Choroid plexus epithelial cell (primary cell): Measurements from ENCODE around the gene RAB36.

Experiments used
- DNase-seq: peaks from one replicate; pipeline ENCODE4 v3.0.0-alpha.2; 2010; ENCODE audit warnings: low read depth
- H3K4me3 ChIP-seq: 2 replicates; pipeline ENCODE4 v1.5.1; 2011; ENCODE audit warnings: low read depth, mild to moderate bottlenecking, control low read depth, low read length, moderate library complexity
- TF ChIP-seq, protein P1 (sequence below): conservative IDR thresholded peaks from 2 replicates; pipeline ENCODE4 v1.5.1; 2011; ENCODE audit warnings: low read depth, mild to moderate bottlenecking, control low read depth, inconsistent platforms, low read length, moderate library complexity

The RAB36 gene

DNA sequence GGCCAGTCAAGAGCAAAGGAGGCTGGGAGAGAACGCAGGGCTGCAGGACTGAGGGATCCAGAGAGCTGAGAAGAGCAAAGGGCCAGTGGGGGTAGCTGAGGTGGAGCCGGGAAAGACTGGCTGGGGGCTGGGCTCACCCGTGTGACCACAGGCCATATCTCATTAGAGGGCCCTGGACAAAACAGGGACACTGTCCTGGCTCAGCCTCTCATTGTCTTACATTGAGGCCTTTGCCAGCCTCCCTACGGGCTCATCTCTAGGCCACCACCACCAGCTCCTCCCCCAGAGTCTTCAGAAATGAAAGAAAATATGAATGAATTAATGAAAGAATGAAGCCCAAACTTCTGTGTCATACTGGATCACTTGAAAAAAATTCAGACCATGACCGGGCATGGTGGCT lies 9.2 kb downstream of the RAB36 start:
- H3K4me3 ChIP-seq, result no peak overlapping the region
- TF ChIP-seq, protein P1, sequence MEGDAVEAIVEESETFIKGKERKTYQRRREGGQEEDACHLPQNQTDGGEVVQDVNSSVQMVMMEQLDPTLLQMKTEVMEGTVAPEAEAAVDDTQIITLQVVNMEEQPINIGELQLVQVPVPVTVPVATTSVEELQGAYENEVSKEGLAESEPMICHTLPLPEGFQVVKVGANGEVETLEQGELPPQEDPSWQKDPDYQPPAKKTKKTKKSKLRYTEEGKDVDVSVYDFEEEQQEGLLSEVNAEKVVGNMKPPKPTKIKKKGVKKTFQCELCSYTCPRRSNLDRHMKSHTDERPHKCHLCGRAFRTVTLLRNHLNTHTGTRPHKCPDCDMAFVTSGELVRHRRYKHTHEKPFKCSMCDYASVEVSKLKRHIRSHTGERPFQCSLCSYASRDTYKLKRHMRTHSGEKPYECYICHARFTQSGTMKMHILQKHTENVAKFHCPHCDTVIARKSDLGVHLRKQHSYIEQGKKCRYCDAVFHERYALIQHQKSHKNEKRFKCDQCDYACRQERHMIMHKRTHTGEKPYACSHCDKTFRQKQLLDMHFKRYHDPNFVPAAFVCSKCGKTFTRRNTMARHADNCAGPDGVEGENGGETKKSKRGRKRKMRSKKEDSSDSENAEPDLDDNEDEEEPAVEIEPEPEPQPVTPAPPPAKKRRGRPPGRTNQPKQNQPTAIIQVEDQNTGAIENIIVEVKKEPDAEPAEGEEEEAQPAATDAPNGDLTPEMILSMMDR, result no peak
- DNase-seq, result no peak

DNA sequence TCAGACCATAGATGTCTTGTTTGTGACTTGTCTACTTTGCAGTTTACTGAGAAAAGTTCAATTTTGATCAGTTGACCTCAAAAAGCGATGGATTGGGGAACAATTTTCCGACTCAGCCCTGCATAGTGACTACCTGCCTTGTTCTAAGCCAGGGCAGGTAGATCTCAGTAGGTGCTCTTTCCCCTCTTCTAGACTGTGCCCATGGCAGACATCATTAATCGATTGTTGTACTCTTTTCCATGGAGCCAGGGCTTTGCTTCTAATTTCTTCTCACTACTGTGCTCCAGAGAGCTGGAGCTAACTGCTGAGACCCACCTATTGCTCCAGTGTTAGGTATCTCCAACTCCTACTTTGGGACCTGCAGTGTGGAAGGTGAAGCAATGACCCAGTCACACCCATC lies 9.9 kb downstream of the RAB36 start:
- no peak overlapping the region for H3K4me3 ChIP-seq
- no peak for DNase-seq
- TF ChIP-seq, protein P1, result no peak

DNA sequence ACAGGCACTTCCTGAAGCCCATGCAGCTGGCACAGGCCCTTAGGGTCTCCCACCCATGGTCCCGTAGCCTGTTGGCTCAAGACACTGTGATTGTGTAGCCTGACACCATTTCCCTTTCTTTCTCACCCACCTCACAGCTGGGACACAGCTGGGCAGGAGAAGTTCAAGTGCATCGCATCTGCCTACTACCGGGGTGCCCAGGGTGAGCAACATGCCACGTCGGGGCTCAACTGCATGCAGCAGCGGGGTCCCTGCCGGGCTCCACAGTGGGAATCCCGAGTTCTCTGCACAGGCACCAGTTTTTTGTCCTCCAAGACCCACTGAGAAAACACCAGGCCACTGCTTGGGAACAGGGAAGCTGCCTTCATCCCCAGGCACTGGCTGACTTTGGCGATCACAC lies 10.6 kb downstream of the RAB36 start:
- H3K4me3 ChIP-seq, result no peak overlapping the region
- DNase-seq, result no peak
- TF ChIP-seq, protein P1, result no peak

DNA sequence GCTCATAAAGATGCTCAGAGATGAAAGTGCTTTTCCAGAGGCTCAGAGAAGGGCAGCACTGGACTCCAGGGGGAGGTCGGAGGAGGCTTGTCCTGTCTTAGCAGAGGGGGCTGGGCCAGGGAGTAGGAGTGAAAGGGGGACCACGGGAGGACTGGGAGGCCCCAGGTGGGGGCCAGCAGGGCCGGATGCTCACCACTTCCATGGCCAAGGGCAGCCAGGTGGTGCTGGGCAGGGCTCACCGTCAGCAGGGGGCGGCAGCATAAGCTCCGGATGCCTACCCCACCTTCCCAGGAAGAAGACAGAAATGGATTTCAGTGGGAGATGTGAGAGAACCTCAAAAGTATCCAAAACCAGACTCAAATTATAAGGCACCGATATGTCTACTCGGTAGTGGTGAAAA lies 11.0 kb downstream of the RAB36 start:
- DNase-seq, result no peak
- TF ChIP-seq, protein P1, result peak; percentile 22
- H3K4me3 ChIP-seq, result no peak overlapping the region

DNA sequence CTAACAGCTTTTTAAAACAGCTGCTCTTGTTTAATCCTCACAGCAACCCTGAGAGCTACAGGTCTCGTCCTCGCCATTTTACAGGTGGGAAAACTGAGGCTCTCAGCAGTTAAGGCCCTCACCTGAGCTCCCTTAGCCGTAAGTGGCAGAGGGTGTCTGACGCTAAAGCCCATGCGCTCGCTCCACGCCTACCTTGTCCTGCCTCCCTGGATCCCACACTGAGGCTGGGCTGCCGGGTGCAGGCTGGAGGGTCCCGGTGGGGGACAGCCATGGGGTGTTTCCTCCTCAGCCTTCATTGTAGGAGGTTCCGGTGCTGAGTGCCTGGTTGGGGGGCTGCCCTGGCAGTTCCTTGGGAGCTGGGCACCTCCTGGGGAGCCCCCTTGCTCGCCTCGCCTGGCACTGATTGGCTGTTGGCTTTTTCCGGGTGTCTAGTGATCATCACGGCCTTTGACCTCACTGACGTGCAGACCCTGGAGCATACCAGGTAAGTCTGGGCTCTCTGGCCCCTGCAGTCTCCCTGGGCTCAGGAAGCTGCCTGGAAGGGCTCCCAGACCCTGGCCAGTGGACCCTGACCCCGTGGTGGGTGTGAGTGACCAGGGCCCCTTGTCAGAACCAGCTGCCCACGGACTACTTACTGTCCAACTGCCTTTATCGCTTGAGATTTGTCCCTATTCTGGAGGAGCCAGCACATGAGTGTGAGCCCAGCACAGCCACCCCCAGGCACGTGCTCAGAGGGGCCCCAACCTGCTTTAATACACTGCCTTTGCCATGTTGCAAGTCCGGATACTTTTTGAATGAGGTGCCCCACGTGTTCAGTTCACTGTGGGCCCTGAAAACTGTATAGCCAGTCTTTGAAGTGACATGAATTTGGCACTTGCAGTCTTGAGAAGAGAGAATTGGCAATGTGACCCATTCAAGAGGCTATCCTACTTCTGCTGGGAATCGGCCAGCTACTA lies 12.6 kb downstream of the RAB36 start:
- no peak overlapping the region for H3K4me3 ChIP-seq
- DNase-seq, result no peak
- TF ChIP-seq, protein P1, result no peak

DNA sequence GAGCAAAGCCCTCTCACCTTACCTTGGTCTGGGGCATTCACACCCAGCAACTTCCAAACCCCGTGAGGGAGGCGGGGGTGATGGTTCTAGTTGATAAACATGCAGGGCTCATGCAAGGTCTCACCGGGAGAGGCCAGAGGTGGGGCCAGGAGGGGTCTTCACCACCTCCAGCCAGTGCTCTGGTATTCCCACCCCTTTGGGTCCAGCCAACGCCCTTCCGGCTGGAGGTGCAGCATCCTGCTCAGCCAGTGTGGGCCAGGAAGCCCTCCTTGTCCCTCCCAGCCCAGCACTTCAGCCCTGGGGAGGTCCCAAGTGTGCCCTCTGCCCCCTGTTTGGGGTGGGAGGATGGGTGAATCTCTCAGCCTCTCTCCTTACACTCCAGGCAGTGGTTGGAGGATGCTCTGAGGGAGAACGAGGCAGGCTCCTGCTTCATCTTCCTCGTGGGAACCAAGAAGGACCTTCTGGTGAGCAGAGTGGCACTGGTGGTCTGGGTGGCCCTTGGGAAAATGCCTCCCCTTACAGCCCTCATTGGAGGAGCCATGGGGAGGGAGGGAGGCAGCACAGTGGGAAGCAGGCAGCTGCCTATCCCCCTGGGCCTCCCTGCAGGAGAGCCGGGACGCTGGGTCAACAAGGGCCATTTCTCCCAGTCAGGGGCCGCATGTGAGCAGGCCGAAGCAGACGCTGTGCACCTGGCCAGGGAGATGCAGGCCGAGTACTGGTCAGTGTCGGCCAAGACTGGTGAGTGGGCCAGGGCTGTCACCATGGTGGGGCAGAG lies 13.4 kb downstream of the RAB36 start:
- DNase-seq, result no peak

More for the DNA sequence above, 13.4 kb downstream of the RAB36 start:
- TF ChIP-seq, protein P1, result no peak
- H3K4me3 ChIP-seq, result no peak overlapping the region
